GM21825 (cell line): ENCODE data around the gene UBALD2.
"Not testable (repeated sequence)": the region's sequence is repeated elsewhere in the genome, so short reads cannot be mapped to it uniquely, and the experiment has no call there.

ENCODE experiments used
- ATAC-seq: cut with Tn5 transposase; IDR thresholded peaks from one replicate; pipeline ENCODE4 v1.9.1; 2021; ENCODE audit warnings: mild to moderate bottlenecking, moderate library complexity; ENCODE audit not compliant: unreplicated experiment

UBALD2 gene

DNA sequence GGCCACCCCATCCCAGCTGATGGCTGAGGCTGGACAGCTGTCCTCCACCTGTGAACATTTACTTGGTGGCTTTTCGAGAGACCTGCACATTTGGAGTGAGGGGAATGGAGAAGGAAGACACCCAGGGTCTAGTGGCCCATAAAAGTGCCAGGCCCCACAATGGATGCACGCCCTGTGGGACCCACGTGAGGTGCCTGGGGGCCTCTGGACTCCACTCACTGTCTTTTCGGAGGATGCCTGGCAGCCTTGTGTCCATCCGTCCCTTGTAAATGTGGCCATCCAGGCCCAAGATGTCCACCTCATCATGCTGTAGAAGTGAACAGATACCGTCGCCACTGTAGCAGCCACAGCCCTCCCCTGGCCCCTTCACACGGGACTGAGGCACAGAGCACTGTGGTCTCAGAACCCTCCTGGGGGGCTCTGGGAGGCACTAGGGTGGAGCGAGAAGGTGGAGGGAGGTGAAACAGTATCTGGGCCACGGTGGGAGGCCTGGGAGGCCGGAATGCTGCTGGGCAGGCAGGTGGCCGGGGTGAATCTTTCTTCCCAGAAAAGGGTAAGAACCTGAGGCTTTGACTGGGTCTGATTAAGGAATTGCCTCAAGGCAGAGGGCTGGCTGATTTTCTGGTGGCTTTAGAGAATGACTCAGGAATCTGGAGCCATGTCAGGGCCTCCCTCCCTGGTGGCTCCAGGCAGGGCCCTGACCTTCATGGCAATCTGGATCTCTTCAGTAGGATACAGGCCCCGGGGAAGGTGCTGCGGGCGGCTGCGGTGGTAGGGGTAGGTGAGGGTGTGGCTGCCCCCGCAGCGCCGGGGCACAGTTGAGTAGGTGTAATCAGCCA is 11.5 kb downstream of the UBALD2 start:
- no peak for ATAC-seq

DNA sequence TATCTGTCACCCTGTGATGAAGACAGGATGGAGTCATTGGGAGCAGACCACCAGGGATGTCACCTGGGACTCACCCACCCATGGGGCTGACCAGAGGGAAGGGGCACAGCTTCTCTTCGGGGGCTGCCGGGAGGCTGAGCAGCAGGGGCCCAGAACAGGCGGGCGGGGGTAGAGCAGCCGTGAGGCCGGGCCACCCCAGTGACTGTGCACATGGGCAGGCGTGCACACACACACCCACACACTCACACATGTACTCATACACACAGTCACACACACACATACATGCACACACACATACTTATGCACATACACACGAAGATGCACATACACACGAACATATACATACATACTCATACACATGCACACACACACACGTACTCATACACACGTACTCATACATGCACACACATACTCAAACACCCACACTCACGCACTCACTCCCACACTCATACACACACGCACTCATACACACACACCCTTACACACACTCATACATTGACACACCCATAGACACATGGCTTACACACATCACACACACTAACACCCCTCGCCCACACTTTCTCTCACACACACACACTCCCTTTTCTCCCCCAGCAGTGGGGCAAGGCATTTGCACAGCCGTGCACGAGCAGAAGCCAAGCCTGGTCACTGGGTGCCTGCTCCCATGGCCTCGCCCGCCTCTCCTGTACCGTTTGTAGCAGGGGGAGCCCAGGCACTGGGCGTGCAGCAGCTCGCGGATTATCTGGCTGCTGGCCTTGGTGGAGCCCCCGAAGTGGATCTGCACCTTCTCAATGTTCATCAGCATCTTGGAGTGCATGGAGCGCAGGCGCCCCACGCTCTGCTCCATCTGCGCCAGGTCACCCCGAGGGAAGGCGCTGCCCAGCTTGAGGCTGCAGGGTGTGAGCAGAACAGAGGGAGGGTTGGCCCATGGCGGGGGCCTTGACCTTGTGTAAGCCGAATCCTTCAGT is 12.4 kb downstream of the UBALD2 start:
- ATAC-seq, result no peak

DNA sequence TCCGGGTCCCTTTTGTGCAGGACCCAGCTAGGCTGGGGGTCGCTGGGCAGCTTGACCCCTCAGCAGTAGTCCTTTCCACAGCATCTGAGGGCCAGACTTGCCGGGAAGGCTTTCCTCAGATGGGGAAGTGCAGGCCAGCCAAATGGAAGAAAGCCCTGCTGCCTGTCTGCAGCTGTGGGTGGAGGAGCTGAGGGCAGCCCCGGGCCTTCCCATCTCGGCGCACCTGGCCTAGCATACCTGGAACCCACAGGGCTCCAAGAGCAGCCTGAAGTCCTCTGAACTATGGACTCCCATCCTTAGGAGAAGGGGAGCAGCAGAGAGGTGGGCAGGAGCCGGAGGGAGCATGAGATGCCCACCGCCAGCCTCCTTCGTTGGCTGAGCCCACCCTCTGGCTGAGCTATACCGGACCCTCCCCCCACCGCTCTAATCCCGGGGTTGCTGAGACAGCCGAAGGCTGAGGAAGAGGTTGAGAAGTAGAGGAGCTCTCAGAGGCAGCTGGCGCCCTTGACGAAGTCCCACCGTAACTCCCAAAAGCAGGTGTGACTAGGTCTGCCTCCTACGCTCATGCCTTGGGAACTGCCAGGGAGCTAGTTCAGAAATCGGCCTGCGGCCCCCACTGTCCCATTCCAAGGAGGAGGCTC is 13.2 kb downstream of the UBALD2 start:
- no peak for ATAC-seq

DNA sequence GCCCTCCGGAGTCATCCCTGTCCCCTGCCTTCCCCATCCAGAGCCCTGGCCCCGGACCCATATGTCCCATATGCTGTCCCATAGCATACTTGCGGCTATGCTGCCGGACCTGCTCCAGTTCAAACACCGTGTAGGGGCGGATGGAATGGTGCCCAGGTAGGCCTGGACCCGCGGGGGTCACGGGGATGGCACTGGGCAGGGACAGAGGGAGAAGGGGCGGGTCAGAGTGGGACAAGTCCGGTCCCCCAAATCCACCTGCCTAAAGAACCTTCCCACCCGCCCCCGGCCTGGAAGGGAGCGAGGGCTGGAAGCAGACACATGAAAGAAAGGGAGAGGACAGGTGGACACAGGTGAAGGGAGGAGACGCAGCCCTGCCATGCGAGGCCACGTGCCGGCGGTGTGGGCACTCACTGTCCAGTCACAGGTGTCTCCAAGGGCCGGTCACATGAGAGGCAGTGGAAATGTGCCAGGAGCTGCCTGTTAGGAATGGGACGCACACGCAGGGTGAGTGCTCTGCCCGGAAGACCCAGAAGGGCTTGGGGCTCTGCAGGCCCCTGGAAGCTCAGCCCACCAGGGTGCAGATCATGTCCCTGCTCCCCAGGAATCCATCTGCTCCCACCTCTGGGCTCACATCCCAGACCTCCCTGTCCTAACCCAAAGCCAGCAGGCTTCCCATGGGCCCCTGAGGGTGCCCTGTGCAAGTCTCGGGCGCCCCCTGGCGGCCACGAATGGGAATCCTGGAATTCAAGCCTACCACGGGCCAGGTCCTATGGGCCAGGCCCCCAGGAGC is 14.0 kb downstream of the UBALD2 start:
- ATAC-seq, result no peak

DNA sequence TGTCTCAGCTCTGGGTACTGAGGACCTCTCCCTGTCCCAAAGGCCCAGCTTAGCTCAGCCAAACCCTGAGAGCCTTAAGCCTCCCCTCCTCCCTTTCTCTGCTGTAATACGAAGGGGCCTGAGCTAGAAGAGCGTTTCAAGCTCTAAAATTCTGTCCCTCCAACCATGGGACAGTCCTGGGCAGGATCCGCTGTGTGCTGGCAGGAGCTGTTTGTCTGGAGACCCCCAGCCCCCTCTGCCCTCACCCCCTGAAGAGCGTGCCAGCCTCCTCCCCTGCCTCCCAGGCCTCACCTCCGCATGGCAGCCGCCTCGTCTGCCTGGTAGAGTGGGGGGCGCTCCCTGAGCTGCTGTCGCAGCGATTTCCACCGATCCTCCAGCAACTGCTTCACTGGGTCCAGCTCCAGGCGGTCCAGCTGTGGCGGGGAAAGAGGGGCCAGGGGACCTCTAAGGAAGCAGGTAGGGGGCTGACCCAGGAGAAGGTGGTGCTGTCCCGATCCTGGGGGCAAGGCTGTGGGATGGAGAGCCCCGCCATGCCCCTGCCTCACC is 14.7 kb downstream of the UBALD2 start:
- no peak for ATAC-seq

DNA sequence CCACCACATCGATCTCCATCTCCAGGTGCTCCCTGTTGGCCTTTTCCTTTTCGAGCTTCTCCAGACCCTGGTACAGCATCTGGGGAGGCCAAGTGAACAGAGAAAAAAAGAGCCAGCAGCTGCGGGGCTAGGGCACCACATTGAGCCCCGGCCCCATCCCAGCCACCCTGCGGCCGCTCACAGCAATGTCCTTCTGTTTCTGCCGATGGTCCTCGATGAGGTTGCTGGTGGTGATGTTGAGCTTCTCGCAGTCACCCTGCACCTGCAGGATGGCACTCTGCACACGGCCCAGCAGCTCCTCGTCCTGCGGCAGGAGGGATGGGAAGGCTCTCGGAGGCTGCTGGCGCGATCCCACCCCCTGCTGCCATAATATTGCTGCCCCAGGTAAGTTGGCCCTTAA is 15.5 kb downstream of the UBALD2 start:
- ATAC-seq, result no peak

DNA sequence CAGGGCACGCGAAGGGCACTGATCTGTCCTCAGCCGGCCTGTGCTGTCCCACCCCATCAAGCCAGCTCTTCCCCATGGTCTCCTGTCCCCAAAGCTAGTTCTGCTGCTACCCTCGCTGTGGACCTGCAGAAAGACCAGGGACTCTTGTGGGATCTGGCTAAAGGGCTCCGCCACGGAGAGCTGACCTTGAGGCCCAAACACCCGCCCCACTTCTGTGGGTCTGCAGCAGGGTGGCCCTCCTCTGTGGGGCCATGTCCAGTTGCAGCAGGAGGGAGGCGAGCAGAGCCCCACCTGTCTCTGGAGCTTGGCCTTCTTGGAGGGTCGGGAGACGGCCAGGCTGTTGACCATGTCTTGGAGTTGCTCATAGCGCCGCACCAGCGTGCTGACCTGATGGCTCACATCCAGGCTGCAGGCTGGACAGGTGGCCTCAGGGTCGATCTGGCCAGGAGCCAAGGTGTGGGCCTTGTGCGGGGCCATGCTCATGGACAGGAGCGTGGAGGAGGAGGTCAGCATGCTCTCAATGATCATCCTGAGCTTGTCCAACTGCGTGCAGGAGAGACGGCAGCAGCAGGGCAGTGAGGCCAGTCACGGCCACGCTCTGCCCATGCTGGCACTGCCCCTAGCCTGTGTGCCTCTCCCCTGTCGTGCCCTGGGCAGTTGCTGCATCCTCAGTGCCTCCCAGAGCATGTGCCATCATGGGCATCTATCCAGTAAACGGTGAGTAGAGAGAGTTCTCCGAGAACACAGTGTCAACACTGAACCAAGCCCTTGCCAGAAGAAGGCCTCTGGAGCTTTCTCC is 16.6 kb downstream of the UBALD2 start:
- no peak for ATAC-seq

DNA sequence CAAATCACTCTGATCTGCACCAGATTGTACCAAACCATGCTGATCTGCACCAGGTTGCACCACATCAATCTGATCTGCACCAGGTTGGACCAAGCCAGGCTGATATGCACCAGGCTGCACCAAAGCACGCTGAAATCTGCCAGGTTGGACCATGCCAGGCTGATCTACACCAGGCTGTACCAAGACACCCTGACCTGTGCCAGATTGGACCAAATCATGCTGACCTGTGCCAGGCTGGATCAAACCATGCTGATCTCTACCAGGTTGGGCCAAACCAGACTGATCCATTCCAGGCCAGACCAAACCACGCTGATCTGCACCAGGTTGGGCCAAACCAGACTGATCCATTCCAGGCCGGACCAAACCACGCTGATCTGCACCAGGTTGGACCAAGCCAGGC is 27.4 kb downstream of the UBALD2 start:
- no peak for ATAC-seq

DNA sequence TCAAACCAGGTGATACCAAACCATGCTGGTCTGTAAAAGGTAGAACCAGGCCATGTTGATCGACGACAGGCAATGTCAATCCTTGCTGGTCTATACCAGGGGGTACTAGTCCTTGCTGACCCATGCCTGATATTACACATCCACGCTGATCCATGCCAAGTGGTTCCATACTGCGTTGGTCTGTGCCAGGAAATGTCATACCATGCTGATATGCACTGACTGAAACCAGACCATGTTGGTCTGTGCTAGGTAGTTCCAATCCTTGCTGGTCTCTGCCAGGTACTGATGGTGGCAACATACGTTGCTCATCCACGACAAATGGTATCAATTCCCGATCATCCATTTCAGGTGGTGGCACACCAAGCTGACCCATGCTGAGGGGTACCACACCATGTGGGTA is 28.0 kb downstream of the UBALD2 start:
- no peak for ATAC-seq

DNA sequence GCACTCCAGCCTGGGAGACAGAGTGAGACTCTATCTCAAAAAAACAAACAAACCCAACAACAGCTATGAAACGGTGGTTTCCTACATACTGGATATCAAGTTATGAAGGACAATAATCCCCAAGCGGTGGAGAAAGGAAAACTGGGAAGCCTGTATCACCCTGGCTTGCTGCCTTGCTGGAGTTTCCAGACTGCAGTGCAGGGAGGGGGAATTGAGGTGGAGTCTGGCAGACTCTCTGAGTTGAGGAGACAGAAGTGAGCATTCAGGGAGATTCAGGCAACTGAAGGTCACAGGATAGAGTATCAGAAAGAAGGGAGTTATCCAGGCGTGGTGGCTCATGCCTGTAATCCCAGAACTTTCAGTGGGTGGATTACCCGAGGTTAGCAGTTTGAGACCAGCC is 31.0 kb downstream of the UBALD2 start:
- no peak for ATAC-seq

DNA sequence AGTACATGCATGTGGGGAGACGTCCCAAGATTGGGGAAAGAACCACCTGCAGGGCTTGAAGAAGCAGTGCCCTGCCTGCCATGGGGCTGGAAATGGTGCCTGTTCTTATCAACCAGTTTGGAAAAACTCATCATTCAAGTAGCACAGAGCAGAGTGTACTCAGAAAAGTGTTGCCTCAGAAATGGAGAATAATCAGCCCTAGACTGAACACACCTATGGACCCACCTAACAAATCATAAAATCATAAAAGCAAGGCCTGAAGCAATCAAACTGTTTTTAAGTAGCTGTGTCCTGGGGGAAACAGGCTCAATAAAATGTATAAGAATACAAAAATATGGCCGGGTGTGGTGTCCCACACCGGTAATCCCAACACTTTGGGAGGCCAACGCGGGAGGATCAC is 31.7 kb downstream of the UBALD2 start:
- no peak for ATAC-seq

DNA sequence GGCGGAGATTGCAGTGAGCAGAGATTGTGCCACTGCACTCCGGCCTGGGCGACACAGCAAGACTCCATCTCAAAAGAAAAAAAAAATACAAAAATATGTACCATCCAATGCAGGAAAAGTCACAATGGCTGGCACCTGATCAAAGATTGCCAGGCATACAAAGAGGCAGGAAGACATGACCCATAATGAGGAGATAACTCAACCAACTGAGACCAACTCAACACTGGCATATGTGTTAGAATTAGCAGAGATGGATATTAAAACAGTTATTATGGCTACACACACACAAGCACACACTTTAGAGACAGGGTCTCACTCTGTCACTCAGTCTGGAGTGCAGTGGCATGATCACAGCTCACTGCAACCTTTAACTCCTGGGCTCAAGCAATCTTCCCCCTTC is 32.3 kb downstream of the UBALD2 start:
- no peak for ATAC-seq

DNA sequence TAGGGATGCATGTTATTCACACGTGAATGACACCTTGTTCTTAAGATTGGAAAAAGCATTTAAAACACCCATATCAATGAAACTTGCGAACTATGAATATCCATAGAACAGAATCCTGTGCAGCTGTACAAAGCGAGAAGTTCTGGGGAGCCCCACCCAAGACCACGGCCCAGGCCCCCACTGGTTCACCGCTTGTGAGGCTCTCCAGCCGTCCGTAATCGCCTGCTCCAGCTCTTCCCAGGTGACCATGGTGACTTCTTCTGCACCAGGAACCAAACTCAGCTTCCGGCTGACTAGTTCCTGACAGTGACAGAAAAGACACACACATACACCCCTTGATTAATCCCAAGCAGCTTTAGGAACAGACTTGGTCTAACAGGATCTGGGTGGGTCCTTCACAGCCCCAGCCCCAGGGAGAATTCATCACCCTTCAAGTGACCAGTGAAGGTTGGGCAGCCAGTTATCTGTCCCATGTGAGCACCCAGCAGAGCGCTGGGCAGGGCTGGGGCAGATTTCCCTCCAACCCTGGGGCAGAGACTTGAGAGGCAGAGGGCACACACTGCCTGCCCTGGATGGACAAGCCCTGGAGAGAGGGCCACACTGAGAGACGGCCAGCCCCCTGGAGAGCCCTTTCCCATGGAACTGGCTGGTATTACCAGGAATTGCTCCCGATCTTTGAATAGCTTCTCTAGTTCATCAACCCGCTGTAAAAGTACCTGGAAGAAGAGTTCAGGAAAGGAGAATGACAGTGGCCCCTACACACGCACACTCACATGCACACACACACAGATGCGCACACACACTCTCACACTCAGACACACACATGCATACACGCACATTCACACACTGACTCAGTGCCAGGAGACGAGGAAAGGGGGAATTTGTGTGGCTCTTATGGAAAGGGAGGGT is 39.3 kb downstream of the UBALD2 start:
- no peak for ATAC-seq

DNA sequence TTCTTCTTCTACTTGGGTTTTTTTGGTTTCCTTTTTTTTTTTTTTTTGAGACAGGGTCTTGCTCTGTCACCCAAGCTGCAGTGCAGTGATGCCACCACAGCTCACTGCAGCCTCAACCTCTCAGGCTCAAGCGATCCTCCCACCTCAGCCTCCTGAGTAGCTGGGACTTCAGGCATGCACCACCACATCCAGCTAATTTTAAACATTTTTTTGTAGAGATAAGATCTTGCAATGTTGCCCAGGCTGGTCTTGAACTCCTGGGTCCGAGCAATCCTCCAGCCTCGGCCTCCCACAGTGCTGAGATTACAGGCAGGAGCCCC is 39.9 kb downstream of the UBALD2 start:
- not testable (repeated sequence) for ATAC-seq

DNA sequence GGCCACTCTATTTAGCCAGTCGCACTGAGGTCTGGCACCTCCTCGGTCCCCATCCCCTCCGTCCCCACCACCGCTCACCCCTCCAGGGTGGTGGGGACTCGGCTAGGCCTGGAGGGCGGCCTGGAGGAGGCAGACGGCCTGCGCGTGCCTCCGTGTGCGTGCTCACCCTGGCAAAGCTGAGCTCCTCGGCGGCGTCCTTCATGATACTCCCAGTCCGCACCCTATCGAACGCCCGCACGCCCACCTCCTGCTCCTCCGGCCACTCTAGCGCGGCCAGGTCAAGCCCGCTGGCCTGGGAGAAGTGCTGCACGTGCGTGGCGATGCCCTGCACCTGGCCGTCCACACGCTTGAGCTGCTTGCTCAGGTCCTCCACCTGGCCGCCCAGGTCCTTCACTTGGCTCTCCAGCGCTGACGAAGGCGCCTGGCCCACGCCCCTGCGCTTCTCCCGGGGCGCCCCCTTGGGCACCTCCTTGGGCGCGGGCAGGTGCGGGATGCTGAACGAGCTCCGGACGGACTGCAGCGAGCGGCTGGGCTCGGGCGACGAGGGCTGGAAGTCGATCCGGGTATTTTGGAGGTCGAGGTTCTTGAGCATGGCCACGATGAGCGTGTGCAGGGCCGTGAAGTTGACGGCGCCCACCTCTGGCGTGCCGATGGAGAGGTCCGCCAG is 42.3 kb downstream of the UBALD2 start:
- ATAC-seq, result no peak

DNA sequence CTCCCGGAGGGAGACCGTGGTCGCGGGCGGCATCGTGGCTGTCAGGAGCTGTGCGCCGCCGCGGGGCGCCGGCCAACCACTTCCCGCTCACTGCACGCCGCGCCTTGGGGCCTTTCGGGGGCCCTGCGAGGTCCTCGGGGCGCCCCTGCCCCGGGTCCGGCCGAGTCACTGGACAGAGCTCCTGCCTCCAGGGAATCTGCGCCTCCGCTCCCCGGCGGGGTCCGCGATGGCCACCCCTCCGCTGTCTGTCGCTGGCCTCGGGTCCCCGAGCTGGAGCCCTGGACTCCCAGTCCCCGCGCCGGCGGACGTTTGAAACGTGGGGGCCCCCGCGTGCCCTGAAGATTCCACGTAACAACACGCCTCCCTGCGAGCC is 42.8 kb downstream of the UBALD2 start, which contains the start of gene QRICH2:
QRICH2 (minus strand) TSS at position 311 of the 373 bp plus-strand sequence; CDS start at position 33, 278 bp downstream.
- no peak for ATAC-seq

DNA sequence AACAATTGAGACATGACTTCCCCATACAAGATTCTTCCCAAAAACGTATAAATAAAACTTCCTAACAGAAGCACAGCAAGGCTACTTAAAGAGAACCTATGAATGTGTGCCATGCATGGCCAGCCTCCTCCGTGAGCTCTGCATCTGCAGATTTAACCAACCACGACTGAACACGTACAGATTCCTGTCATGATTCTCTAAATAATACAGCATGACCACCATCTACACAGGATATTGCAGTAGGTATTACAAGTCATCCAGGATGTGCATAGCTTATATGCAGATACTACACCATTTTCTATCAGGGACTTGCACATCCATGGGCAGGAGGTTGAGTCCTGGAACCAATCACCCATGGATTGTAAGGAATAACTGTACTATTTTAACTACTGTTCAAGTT is 44.3 kb downstream of the UBALD2 start:
- no peak for ATAC-seq

DNA sequence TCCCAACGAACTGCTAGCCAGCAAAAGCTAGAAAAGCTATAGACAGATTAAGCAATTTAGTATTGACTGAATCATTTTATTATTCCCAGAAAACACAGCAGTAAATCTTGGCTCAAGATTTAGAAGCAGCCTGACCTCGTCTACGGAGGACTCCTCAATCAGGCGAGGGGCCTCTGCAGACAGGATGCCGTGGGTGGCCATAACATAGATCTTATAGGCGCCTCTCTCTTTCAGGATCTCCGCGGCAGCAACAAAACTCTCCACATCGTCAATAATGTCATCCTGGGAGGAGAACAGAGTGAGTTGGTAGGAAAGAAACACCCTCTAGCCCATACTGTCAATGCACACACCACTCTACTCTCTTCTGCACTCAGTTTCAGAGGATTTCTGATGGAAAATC is 47.6 kb downstream of the UBALD2 start:
- no peak for ATAC-seq
